CD14-positive monocyte (primary cell): ENCODE results near the gene KCNJ16. TPM values are rescaled to one million over a fixed set of nuclear protein-coding genes. Genes with fewer than 3 reads are reported as not detected.

Experiments
- DNase-seq, 3 donors: peaks; one replicate each; pipeline ENCODE4 v3.0.0-alpha.2; 2011 to 2022
- H2AFZ ChIP-seq: 2 replicates; pipeline ENCODE4 v1.6.0; 2012; ENCODE audit warnings: mild to moderate bottlenecking, low read depth, low read length, inconsistent platforms; ENCODE audit not compliant: insufficient read depth, poor library complexity, severe bottlenecking
- H3K27ac ChIP-seq, 2 donors: 1 replicate in 1 of 2; 2 replicates in 1 of 2; pipeline ENCODE4 v1.5.1; 2012 to 2013; ENCODE audit warnings: low read length in 2 of 2, control low read depth in 1 of 2, inconsistent platforms in 1 of 2, low read depth in 1 of 2, mild to moderate bottlenecking in 1 of 2
- H3K27me3 ChIP-seq, 2 donors: one replicate each; pipeline versions ENCODE4 v1.6.0 to v1.6.1; 2011 to 2013; ENCODE audit warnings: low read length in 2 of 2; ENCODE audit not compliant: control insufficient read depth in 2 of 2, insufficient read depth in 2 of 2
- H3K36me3 ChIP-seq, 2 donors: replicated peaks in 1 of 2; 1 replicate in 1 of 2; 2 replicates in 1 of 2; pipeline versions ENCODE4 v1.5.1 to v1.6.1; 2012 to 2013; ENCODE audit warnings: low read length in 2 of 2, control low read depth in 1 of 2, inconsistent platforms in 1 of 2, mild to moderate bottlenecking in 1 of 2; ENCODE audit not compliant: insufficient read depth in 2 of 2, control insufficient read depth in 1 of 2
- H3K4me1 ChIP-seq, 2 donors: 1 replicate in 1 of 2; 2 replicates in 1 of 2; pipeline versions ENCODE4 v1.5.1 to v1.6.1; 2012 to 2013; ENCODE audit warnings: low read length in 2 of 2, control low read depth in 1 of 2, inconsistent platforms in 1 of 2, mild to moderate bottlenecking in 1 of 2, moderate library complexity in 1 of 2; ENCODE audit not compliant: insufficient read depth in 2 of 2, control insufficient read depth in 1 of 2
- H3K4me2 ChIP-seq: replicated peaks from 2 replicates; pipeline ENCODE3; 2012; ENCODE audit warnings: low read length, moderate library complexity, mild to moderate bottlenecking; ENCODE audit not compliant: poor library complexity, severe bottlenecking; ENCODE audit errors: extremely low read depth
- H3K4me3 ChIP-seq, 3 experiments: fragments of 200-600 bp in 1 of 3; sonication (generic) in 1 of 3; replicated peaks in 1 of 3; 1 replicate in 2 of 3; 2 replicates in 1 of 3; pipeline ENCODE4 v1.5.1; 2011 to 2013; ENCODE audit warnings: low read length in 3 of 3, mild to moderate bottlenecking in 3 of 3, control low read depth in 2 of 3, low read depth in 2 of 3, inconsistent platforms in 1 of 3, moderate library complexity in 1 of 3
- H3K79me2 ChIP-seq: 2 replicates; pipeline ENCODE4 v1.6.0; 2012; ENCODE audit warnings: mild to moderate bottlenecking, control low read depth, inconsistent platforms, low read length, moderate library complexity; ENCODE audit not compliant: insufficient read depth
- H3K9ac ChIP-seq: 2 replicates; pipeline ENCODE4 v1.6.0; 2017; ENCODE audit warnings: low read length, mild to moderate bottlenecking; ENCODE audit not compliant: insufficient read depth, poor library complexity, severe bottlenecking
- H3K9me3 ChIP-seq, 2 donors: replicated peaks in 1 of 2; 1 replicate in 1 of 2; 2 replicates in 1 of 2; pipeline versions ENCODE4 v1.5.1 to v1.6.1; 2012 to 2013; ENCODE audit warnings: low read length in 2 of 2, control low read depth in 1 of 2; ENCODE audit not compliant: control insufficient read depth in 1 of 2, insufficient read depth in 1 of 2
- H4K20me1 ChIP-seq: 2 replicates; pipeline ENCODE4 v1.6.0; 2012; ENCODE audit warnings: mild to moderate bottlenecking, low read length, control low read depth, moderate library complexity; ENCODE audit not compliant: insufficient read depth
- H3K27ac Mint-ChIP-seq, 7 donors: one replicate each; pipeline ENCODE4 v1.8.0; 2020; ENCODE audit warnings: mild to moderate bottlenecking in 7 of 7, mixed read lengths in 7 of 7, moderate library complexity in 6 of 7, inconsistent platforms in 2 of 7
- H3K27me3 Mint-ChIP-seq, 3 donors: one replicate each; pipeline ENCODE4 v1.8.0; 2021 to 2022; ENCODE audit warnings: low read depth in 3 of 3, mild to moderate bottlenecking in 3 of 3, mixed read lengths in 3 of 3, moderate library complexity in 3 of 3, inconsistent platforms in 1 of 3
- H3K36me3 Mint-ChIP-seq, 2 donors: one replicate each; pipeline ENCODE4 v1.8.0; 2020; ENCODE audit warnings: mixed read lengths in 2 of 2, inconsistent platforms in 1 of 2, mild to moderate bottlenecking in 1 of 2
- H3K4me1 Mint-ChIP-seq: one replicate; pipeline ENCODE4 v1.8.0; 2020; ENCODE audit warnings: mild to moderate bottlenecking, mixed read lengths
- H3K4me3 Mint-ChIP-seq, 2 donors: one replicate each; pipeline ENCODE4 v1.8.0; 2020; ENCODE audit warnings: mild to moderate bottlenecking in 2 of 2, mixed read lengths in 2 of 2, moderate library complexity in 1 of 2
- H3K9me3 Mint-ChIP-seq, 7 donors: one replicate each; pipeline ENCODE4 v1.8.0; 2020 to 2022; ENCODE audit warnings: mixed read lengths in 7 of 7, mild to moderate bottlenecking in 6 of 7, moderate library complexity in 6 of 7, inconsistent platforms in 2 of 7
- CTCF ChIP-seq: fragments of 200-600 bp; IDR thresholded peaks from one replicate; pipeline ENCODE4 v1.8.0; 2022; ENCODE audit warnings: antibody characterized with exemption, mild to moderate bottlenecking
- WGBS: methylation state at CpG from one replicate; pipeline ENCODE4 v1.1.5; 2013; ENCODE audit warnings: missing lambda C conversion rate; ENCODE audit not compliant: insufficient coverage; 5-methylcytosine and 5-hydroxymethylcytosine counted together
- intact Hi-C, 2 donors: fragments of 100-400 bp; cut with micrococcal nuclease; formaldehyde crosslinking; loops; one replicate each; pipeline versions ENCODE4 v1.15.0 to v1.15.1; 2023
- polyA plus RNA-seq, 3 donors: library from polyadenylated mRNA; depleted of rRNA in 1 of 3; unstranded in 2 of 3; stranded (reverse) in 1 of 3; fragments of 300-500 nt in 2 of 3; fragments of >200 nt in 1 of 3; fragmentation: Illumina TruSeq in 2 of 3; gene quantifications; 1 replicate in 2 of 3; 2 replicates in 1 of 3; pipeline ENCODE4 v1.2.3, GENCODE V29; 2012 to 2021

Gene KCNJ16
- polyA plus RNA-seq, 3 donors, result not detected

GRCh38 chr17:70034158-70034557 lies 40.9 kb upstream of the KCNJ16 start:
- H3K27me3 Mint-ChIP-seq, result peaks cover 0 to 2% (median 0%) of the 10 kb centered on the region in 3 donors
- Histone ChIP-seq H3K4me1 (no peaks in the 10 kb centered on the region), H2AFZ (no peak overlapping the region), H3K79me2 (no peaks in the 10 kb centered on the region), H3K27me3 (no peaks in the 10 kb centered on the region), H3K27ac (no peak overlapping the region), H4K20me1 (no peaks in the 10 kb centered on the region), H3K9ac (no peak overlapping the region), H3K9me3 (no peaks in the 10 kb centered on the region), H3K4me3 (no peak overlapping the region), H3K4me2 (no peak overlapping the region), H3K36me3 (no peaks in the 10 kb centered on the region)
- intact Hi-C loops, result no loop called here
- no peak for DNase-seq
- WGBS, result no CpG with 5 or more reads among the region's 5 CpGs
- peaks cover 0 to 6% (median 3%) of the 10 kb centered on the region in 7 donors for H3K9me3 Mint-ChIP-seq
- no peak overlapping the region for H3K4me3 Mint-ChIP-seq
- TF ChIP-seq CTCF, result no peak
- no peaks in the 10 kb centered on the region for H3K36me3 Mint-ChIP-seq
- no peaks in the 10 kb centered on the region for H3K4me1 Mint-ChIP-seq
- no peak overlapping the region for H3K27ac Mint-ChIP-seq

- no peaks in the 10 kb centered on the region for H3K36me3 Mint-ChIP-seq
These were observed 37.5 kb upstream of the KCNJ16 start for GRCh38 chr17:70037498-70037897.

More at GRCh38 chr17:70037498-70037897, 37.5 kb upstream of the KCNJ16 start:
- Histone ChIP-seq H4K20me1 (no peaks in the 10 kb centered on the region), H3K79me2 (no peaks in the 10 kb centered on the region), H3K4me1 (no peaks in the 10 kb centered on the region), H3K9me3 (no peaks in the 10 kb centered on the region), H3K4me2 (no peak overlapping the region), H3K9ac (no peak overlapping the region), H2AFZ (no peak overlapping the region), H3K36me3 (no peaks in the 10 kb centered on the region), H3K27ac (no peak overlapping the region), H3K27me3 (no peaks in the 10 kb centered on the region), H3K4me3 (no peak overlapping the region)
- intact Hi-C loops, result no loop called here
- DNase-seq, result no peak
- no peak overlapping the region for H3K27ac Mint-ChIP-seq
- no CpG with 5 or more reads among the region's 2 CpGs for WGBS
- no peak for TF ChIP-seq CTCF
- H3K9me3 Mint-ChIP-seq, result peaks cover 0 to 8% (median 3%) of the 10 kb centered on the region in 7 donors
- H3K27me3 Mint-ChIP-seq, result no peaks in the 10 kb centered on the region
- no peaks in the 10 kb centered on the region for H3K4me1 Mint-ChIP-seq
- no peak overlapping the region for H3K4me3 Mint-ChIP-seq
